ENCODE measurements around the gene AKT1. TPM values are rescaled to one million over a fixed set of nuclear protein-coding genes. Genes with fewer than 3 reads are reported as not detected.

The AKT1 gene
- total and polyA plus RNA-seq, 2 of the 13 experiments (the other 11 are each of a cell fraction or from before 2014, with no cell fraction given) = 96.2 to 116 TPM

GRCh38 chr14:104766863-104767633, 28.5 kb downstream of the AKT1 start (continued):
- TF ChIP-seq ZNF788 (CRISPR knock-in tag; IDR thresholded peaks at IDR 0.05; ENCODE audit: borderline replicate concordance) (peak; percentile 58; the same call in 1 of the 2 replicates), IKZF5 (CRISPR knock-in tag; IDR thresholded peaks at IDR 0.05) (peak; percentile 68), FOSL1 (CRISPR knock-in tag; IDR thresholded peaks at IDR 0.05; ENCODE audit: borderline replicate concordance) (no peak), MZF1 (CRISPR knock-in tag; IDR thresholded peaks at IDR 0.05; ENCODE audit: borderline replicate concordance) (no peak), FOSL2 (CRISPR knock-in tag; IDR thresholded peaks at IDR 0.05) (no peak; the same call in none of the 2 replicates), EHMT2 (IDR thresholded peaks at IDR 0.05; ENCODE audit: borderline replicate concordance, low read depth, low read length) (no peak), EP300 (IDR thresholded peaks at IDR 0.05; ENCODE audit: low read depth in 2 of 2, low read length in 2 of 2) (peak; percentile 31 to 61; a peak in 3 of 4 replicates), EP300 (CRISPR knock-in tag; IDR thresholded peaks at IDR 0.05; ENCODE audit: borderline replicate concordance) (no peak), NCOA5 (CRISPR knock-in tag; IDR thresholded peaks at IDR 0.05) (no peak), ZNF652 (CRISPR knock-in tag; IDR thresholded peaks at IDR 0.05; ENCODE audit: borderline replicate concordance, low read depth) (no peak), NFIB (CRISPR knock-in tag; IDR thresholded peaks at IDR 0.05; ENCODE audit: borderline replicate concordance) (no peak)
- TF ChIP-seq, protein P1, sequence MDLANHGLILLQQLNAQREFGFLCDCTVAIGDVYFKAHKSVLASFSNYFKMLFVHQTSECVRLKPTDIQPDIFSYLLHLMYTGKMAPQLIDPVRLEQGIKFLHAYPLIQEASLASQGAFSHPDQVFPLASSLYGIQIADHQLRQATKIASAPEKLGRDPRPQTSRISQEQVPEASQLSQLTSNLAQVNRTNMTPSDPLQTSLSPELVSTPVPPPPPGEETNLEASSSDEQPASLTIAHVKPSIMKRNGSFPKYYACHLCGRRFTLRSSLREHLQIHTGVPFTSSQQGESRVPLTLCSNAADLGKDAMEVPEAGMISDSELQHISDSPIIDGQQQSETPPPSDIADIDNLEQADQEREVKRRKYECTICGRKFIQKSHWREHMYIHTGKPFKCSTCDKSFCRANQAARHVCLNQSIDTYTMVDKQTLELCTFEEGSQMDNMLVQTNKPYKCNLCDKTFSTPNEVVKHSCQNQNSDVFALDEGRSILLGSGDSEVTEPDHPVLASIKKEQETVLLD (CRISPR knock-in tag; IDR thresholded peaks at IDR 0.05; ENCODE audit: low read depth) = no peak
- TF ChIP-seq, protein P2, sequence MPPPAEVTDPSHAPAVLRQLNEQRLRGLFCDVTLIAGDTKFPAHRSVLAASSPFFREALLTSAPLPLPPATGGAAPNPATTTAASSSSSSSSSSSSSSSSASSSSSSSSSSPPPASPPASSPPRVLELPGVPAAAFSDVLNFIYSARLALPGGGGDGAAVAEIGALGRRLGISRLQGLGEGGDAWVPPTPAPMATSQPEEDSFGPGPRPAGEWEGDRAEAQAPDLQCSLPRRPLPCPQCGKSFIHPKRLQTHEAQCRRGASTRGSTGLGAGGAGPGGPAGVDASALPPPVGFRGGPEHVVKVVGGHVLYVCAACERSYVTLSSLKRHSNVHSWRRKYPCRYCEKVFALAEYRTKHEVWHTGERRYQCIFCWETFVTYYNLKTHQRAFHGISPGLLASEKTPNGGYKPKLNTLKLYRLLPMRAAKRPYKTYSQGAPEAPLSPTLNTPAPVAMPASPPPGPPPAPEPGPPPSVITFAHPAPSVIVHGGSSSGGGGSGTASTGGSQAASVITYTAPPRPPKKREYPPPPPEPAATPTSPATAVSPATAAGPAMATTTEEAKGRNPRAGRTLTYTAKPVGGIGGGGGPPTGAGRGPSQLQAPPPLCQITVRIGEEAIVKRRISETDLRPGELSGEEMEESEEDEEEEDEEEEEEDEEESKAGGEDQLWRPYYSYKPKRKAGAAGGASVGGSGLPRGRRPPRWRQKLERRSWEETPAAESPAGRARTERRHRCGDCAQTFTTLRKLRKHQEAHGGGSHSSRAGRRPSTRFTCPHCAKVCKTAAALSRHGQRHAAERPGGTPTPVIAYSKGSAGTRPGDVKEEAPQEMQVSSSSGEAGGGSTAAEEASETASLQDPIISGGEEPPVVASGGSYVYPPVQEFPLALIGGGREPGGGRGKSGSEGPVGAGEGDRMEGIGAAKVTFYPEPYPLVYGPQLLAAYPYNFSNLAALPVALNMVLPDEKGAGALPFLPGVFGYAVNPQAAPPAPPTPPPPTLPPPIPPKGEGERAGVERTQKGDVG (CRISPR knock-in tag; IDR thresholded peaks at IDR 0.05; ENCODE audit: borderline replicate concordance) = no peak
- TF ChIP-seq, protein P3, sequence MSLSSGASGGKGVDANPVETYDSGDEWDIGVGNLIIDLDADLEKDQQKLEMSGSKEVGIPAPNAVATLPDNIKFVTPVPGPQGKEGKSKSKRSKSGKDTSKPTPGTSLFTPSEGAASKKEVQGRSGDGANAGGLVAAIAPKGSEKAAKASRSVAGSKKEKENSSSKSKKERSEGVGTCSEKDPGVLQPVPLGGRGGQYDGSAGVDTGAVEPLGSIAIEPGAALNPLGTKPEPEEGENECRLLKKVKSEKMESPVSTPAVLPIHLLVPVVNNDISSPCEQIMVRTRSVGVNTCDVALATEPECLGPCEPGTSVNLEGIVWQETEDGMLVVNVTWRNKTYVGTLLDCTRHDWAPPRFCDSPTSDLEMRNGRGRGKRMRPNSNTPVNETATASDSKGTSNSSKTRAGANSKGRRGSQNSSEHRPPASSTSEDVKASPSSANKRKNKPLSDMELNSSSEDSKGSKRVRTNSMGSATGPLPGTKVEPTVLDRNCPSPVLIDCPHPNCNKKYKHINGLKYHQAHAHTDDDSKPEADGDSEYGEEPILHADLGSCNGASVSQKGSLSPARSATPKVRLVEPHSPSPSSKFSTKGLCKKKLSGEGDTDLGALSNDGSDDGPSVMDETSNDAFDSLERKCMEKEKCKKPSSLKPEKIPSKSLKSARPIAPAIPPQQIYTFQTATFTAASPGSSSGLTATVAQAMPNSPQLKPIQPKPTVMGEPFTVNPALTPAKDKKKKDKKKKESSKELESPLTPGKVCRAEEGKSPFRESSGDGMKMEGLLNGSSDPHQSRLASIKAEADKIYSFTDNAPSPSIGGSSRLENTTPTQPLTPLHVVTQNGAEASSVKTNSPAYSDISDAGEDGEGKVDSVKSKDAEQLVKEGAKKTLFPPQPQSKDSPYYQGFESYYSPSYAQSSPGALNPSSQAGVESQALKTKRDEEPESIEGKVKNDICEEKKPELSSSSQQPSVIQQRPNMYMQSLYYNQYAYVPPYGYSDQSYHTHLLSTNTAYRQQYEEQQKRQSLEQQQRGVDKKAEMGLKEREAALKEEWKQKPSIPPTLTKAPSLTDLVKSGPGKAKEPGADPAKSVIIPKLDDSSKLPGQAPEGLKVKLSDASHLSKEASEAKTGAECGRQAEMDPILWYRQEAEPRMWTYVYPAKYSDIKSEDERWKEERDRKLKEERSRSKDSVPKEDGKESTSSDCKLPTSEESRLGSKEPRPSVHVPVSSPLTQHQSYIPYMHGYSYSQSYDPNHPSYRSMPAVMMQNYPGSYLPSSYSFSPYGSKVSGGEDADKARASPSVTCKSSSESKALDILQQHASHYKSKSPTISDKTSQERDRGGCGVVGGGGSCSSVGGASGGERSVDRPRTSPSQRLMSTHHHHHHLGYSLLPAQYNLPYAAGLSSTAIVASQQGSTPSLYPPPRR (CRISPR knock-in tag; IDR thresholded peaks at IDR 0.05; ENCODE audit: borderline replicate concordance) = no peak; the same call in 1 of the 2 replicates
